Ovary (tissue), 3 donors: Measurements from ENCODE around the gene GGA1.

Experiments
- CTCF ChIP-seq, 3 donors: fragments of 450-650 bp in 2 of 3; fragments of 200-600 bp in 1 of 3; IDR thresholded peaks; one replicate each; pipeline versions ENCODE4 v1.5.1 to v1.8.0; 2016 to 2022; ENCODE audit warnings: antibody characterized with exemption in 3 of 3, mild to moderate bottlenecking in 1 of 3
- POLR2A ChIP-seq: fragments of 450-650 bp; IDR thresholded peaks from one replicate; pipeline ENCODE4 v1.6.1; 2017; ENCODE audit warnings: antibody characterized with exemption, mild to moderate bottlenecking, moderate library complexity
- donor health status: DM: no; HTN: no; CAD: no.

- TF ChIP-seq CTCF (IDR thresholded peaks at IDR 0.05) (no peak), POLR2A (no peak)
These were observed 21.3 kb downstream of the GGA1 start for GRCh38 chr22:37629928-37630327.
